ENCODE data around the gene EPHA4.

EPHA4 gene

GRCh38 chr2:221442128-221442527 lies 130.0 kb downstream of the EPHA4 start:
- no peak overlapping the region for H2AFZ ChIP-seq (ENCODE audit: low read length)
- no peaks in the 10 kb centered on the region for H3K36me3 ChIP-seq (replicated peaks; ENCODE audit: insufficient read depth, low read length)
- no peaks in the 10 kb centered on the region for H3F3A ChIP-seq (ENCODE audit: insufficient read depth, low read length)
- no peak for DNase-seq
- H3K27me3 ChIP-seq (replicated peaks; ENCODE audit: insufficient read depth, low read length) = no peaks in the 10 kb centered on the region
- H3K4me2 ChIP-seq (ENCODE audit: low read depth, low read length) = no peak overlapping the region
- no peaks in the 10 kb centered on the region for H3K9me2 ChIP-seq (replicated peaks; ENCODE audit: insufficient read depth, low read length)
- no peak overlapping the region for H3K27ac ChIP-seq (ENCODE audit: low read length)
- H3K9me3 ChIP-seq (replicated peaks; ENCODE audit: insufficient read depth, low read length) = no peaks in the 10 kb centered on the region
- H3K4me1 ChIP-seq (ENCODE audit: low read length) = no peaks in the 10 kb centered on the region
- H3K9ac ChIP-seq (ENCODE audit: low read length) = no peak overlapping the region
- TF ChIP-seq EZH2 (optimal IDR thresholded peaks at IDR 0.05; ENCODE audit: low read depth, low read length) (no peak), EZH2phosphoT487 (IDR thresholded peaks at IDR 0.05; ENCODE audit: low read length) (no peak)
- TF ChIP-seq, protein P1, sequence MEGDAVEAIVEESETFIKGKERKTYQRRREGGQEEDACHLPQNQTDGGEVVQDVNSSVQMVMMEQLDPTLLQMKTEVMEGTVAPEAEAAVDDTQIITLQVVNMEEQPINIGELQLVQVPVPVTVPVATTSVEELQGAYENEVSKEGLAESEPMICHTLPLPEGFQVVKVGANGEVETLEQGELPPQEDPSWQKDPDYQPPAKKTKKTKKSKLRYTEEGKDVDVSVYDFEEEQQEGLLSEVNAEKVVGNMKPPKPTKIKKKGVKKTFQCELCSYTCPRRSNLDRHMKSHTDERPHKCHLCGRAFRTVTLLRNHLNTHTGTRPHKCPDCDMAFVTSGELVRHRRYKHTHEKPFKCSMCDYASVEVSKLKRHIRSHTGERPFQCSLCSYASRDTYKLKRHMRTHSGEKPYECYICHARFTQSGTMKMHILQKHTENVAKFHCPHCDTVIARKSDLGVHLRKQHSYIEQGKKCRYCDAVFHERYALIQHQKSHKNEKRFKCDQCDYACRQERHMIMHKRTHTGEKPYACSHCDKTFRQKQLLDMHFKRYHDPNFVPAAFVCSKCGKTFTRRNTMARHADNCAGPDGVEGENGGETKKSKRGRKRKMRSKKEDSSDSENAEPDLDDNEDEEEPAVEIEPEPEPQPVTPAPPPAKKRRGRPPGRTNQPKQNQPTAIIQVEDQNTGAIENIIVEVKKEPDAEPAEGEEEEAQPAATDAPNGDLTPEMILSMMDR (IDR thresholded peaks at IDR 0.05; ENCODE audit: low read length) = no peak
- no peak overlapping the region for H3K4me3 ChIP-seq (ENCODE audit: low read length)
- no peaks in the 10 kb centered on the region for H3K79me2 ChIP-seq (ENCODE audit: low read length)
- H4K20me1 ChIP-seq (ENCODE audit: insufficient read depth, low read length) = no peaks in the 10 kb centered on the region

DNA sequence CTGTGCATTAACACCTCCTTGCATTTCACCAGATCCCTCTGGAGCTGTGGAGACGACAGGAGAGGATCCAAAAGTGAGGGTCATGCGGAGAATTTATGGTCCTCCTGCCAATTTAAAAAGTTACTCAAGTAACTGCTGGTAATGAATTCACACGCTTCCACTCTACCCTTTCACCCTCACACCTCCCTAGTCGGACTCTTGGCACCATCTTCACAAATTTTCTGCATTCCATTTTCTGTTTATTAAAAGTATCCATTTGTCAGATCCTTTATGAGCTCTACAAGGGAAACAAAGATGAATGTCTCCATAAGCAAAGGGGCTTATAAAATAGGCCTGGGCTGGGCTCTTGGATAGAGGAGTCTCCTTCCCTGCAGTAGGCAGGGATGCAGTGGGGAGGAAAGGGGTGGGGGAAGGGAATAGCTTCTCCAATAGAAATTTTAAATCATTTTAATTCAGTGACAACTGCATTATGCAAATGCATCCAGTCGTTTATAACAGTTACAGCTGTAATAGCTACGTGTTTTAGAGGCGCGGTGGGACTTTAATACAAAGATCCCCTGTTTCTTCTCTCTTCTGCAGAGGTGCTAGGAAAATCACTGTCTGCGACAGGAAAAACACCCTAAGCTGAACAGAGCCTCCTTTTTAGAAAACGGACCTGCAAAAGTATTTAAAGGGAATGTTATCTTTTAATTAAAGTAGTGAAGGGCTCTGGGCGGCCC lies 132.2 kb downstream of the EPHA4 start:
- Histone ChIP-seq H3K4me1 (ENCODE audit: low read length) (no peaks in the 10 kb centered on the region), H3K9me3 (replicated peaks; ENCODE audit: insufficient read depth, low read length) (no peaks in the 10 kb centered on the region), H3K9me2 (replicated peaks; ENCODE audit: insufficient read depth, low read length) (no peaks in the 10 kb centered on the region), H3K9ac (ENCODE audit: low read length) (no peak overlapping the region), H3F3A (ENCODE audit: insufficient read depth, low read length) (no peaks in the 10 kb centered on the region), H4K20me1 (ENCODE audit: insufficient read depth, low read length) (no peaks in the 10 kb centered on the region), H3K4me3 (ENCODE audit: low read length) (no peak overlapping the region), H3K27ac (ENCODE audit: low read length) (no peak overlapping the region), H3K4me2 (ENCODE audit: low read depth, low read length) (no peak overlapping the region), H3K36me3 (replicated peaks; ENCODE audit: insufficient read depth, low read length) (no peaks in the 10 kb centered on the region), H3K27me3 (replicated peaks; ENCODE audit: insufficient read depth, low read length) (no peaks in the 10 kb centered on the region), H2AFZ (ENCODE audit: low read length) (no peak overlapping the region), H3K79me2 (ENCODE audit: low read length) (no peaks in the 10 kb centered on the region)
- DNase-seq = no peak
- TF ChIP-seq EZH2phosphoT487 (IDR thresholded peaks at IDR 0.05; ENCODE audit: low read length) = no peak
- TF ChIP-seq EZH2 (optimal IDR thresholded peaks at IDR 0.05; ENCODE audit: low read depth, low read length) = no peak
- TF ChIP-seq, protein P1 (IDR thresholded peaks at IDR 0.05; ENCODE audit: low read length) = no peak

GRCh38 chr2:221437056-221437455 lies 135.0 kb downstream of the EPHA4 start:
- Histone ChIP-seq H3F3A (ENCODE audit: insufficient read depth, low read length) (no peaks in the 10 kb centered on the region), H2AFZ (ENCODE audit: low read length) (no peak overlapping the region), H3K4me1 (ENCODE audit: low read length) (no peaks in the 10 kb centered on the region), H3K27me3 (replicated peaks; ENCODE audit: insufficient read depth, low read length) (no peaks in the 10 kb centered on the region), H3K9me3 (replicated peaks; ENCODE audit: insufficient read depth, low read length) (no peaks in the 10 kb centered on the region), H3K36me3 (replicated peaks; ENCODE audit: insufficient read depth, low read length) (no peaks in the 10 kb centered on the region), H3K9ac (ENCODE audit: low read length) (no peak overlapping the region), H3K9me2 (replicated peaks; ENCODE audit: insufficient read depth, low read length) (no peaks in the 10 kb centered on the region), H3K4me3 (ENCODE audit: low read length) (no peak overlapping the region), H4K20me1 (ENCODE audit: insufficient read depth, low read length) (no peaks in the 10 kb centered on the region), H3K79me2 (ENCODE audit: low read length) (no peaks in the 10 kb centered on the region), H3K4me2 (ENCODE audit: low read depth, low read length) (no peak overlapping the region), H3K27ac (ENCODE audit: low read length) (no peak overlapping the region)
- TF ChIP-seq, protein P1 (IDR thresholded peaks at IDR 0.05; ENCODE audit: low read length) = no peak
- no peak for DNase-seq
